Superior temporal gyrus (tissue), 1 donor: ENCODE measurements around the gene ITGB5.
"Not testable (repeated sequence)": the region's sequence is repeated elsewhere in the genome, so short reads cannot be mapped to it uniquely, and the experiment has no call there.

ENCODE experiments used
- DNase-seq: peaks from one replicate; pipeline ENCODE4 v3.0.0-alpha.2; 2016; ENCODE audit errors: extremely low spot score

Gene ITGB5

GRCh38 chr3:124786511-124787241, 100.5 kb downstream of the ITGB5 start:
- peak; percentile 80 for DNase-seq

GRCh38 chr3:124785973-124786372, 101.2 kb downstream of the ITGB5 start:
- peak; percentile 53 for DNase-seq

DNA sequence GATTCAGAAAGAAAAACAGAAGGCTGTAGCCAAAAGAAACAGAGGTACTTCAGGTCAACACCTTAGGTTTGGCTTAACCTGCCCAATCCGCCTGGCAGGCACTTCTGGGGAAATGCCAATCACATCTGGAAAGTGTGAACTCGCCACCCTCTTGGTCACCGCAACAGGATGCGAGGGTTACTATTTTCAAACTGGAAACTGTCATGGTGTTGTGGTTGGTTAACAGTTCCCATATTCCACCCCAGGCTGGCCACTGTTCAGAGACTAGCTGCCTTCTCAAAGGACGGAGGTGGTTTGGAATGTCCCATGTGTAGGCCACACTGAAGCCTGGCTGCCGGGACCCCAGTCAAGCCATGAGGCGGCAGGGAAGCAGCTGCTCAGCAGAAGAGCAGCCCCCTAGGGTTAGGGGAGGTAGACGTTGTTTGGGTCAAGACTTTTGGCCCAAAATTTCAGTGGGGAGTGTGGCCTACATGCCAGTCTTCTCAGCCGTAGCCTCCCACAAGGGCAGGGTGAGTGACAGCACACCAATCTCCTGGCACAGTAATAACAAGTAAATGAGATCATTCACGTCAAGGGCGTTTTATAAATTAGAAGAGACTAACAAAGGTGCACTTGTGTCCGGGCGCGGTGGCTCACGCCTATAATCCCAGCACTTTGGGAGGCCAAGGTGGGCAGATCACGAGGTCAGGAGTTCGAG, 102.3 kb downstream of the ITGB5 start:
- DNase-seq: peak; percentile 8

- no peak for DNase-seq
Measured at GRCh38 chr3:124783696-124784095, 103.5 kb downstream of the ITGB5 start.

GRCh38 chr3:124782377-124782712, 104.8 kb downstream of the ITGB5 start:
- not testable (repeated sequence) for DNase-seq

DNA sequence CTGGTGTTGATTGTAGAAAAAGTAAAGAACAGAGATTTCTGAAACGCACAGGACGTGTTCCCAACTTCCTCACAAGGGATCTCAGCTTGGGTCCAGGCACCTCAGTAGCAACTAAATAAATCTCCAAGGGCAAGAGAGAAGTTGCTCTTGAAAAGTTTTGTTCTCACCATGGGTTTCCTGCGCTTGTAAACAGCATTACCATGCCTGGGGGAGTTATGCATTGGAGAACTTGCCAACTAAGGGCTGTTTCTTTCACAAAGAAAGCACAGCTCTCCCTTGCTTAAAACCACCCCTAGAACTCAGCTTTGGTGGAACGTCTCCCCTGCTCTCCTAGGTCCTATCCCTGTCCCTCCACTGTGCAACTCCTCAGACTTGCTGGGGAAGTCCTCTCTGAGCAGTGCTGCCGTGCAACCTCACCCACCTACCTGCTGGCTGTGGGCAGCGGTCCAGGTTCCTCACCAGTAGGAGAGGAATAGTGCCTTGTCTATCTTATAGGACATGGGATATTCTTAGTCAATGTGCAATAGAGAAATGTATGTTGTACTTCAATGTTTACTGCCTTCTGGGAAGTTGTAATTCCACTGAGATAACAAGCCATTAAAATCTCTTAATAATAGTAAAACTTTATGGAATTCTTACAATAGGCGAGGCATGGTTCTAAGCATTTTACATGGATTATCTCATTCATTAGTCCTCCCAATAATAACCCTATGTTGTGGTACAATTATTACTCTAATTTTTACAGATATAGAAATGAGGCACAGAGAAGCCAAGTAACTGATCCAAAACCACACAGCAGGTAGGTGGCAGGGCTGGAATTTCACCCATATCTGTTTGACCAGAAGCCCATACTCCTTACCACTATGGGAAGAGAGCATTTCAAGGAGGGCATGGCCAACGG, 105.4 kb downstream of the ITGB5 start:
- DNase-seq: no peak

DNA sequence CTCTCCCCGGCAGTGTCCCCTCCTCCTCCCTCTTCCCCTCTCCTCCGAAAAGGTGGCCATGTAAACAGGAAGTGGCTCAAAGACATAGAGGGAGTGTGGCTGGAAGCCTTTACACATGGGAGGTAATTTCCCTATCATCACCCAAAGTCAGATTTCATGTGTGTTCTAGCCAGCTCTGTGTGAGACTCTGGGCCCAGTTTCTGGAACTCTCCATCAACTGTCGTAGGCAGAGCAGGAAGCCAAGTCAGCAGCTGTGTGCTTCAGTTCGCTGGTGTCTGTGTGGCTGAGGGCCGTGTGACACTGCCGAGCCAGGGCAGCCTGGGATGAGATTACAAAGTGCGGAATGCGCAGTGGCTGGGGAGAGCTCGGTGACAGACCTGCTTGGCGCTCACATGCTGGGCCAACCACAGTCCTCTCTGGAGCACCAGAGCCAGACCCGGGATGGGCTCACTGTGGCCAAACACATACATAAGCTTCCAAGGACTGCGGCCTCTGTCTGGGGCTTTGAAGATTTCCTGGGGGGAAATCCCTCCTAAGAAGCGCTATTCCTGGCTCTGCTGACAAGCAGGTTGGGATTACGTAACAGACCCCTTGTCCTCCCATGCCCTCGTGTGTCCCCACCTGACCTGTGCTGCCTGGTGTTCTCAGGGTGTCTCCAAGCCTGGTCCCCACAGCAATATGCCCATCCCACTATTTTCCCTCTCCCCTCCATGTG, 106.2 kb downstream of the ITGB5 start:
- peak; percentile 76 for DNase-seq

DNA sequence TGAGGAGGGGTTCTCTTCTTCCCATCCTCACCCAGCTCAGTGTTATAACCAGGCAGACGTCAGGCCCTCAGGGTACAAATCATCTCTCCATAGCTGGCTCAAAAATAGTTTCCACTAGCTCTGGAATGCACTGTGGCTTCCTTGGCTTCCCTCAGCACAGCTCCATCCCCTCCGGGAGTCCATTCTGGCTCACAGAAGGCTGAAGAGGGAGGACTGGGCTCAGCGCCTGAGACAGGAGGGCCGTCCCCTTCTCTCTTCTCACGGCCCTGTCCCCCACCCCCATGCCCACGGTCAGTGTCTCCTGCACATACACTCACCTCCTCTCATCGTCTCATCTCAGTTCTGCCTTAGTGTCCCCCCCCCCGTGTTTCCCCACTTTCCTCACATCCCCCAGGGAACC, 106.8 kb downstream of the ITGB5 start:
- DNase-seq: peak; percentile 10

DNA sequence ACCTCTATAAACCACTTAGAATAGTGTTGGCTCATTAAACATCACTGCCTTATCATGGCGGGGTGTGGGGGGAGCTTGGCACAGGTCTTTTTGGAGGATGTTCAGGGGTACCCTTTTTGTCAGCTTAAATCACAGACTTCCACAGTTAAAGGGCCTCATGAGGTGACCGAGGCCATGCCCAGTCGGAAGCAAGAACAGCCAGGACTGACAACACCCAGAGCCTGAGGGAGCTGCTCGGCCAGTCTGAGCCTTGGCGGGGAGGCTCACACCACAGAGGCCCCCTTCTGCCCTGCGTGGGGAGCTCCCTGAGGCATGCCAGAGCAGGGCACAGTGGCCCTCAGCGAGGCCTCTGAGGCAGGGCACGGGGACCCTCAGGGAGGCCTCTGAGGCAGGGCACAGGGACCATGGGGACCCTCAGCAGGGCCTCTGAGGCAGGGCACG, 107.4 kb downstream of the ITGB5 start:
- DNase-seq: no peak

- DNase-seq: no peak
Measured at GRCh38 chr3:124779116-124779515, 108.0 kb downstream of the ITGB5 start.

- no peak for DNase-seq
Measured at GRCh38 chr3:124777762-124778470, 109.2 kb downstream of the ITGB5 start.

GRCh38 chr3:124776856-124777255, 110.3 kb downstream of the ITGB5 start:
- no peak for DNase-seq

DNA sequence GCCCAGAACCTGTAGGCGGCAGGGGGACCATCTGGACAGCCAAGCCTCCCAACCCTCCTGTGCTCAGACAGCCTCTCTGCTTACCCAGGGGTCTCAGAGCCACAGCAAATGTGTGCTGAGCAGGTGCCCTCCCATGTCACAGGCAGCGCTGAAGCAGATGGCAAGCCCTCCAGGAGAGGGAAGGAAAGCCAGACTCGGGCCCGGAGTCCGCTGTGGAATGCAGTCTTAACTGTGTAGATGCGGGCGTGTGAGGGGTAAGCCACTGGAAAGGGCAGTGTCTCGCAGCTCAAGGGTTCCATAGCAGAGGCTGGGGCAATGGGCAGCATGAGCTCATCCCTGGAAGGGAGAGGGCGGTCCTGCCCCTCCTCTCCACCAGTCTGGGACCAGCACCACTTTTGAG, 111.3 kb downstream of the ITGB5 start:
- DNase-seq: no peak

DNA sequence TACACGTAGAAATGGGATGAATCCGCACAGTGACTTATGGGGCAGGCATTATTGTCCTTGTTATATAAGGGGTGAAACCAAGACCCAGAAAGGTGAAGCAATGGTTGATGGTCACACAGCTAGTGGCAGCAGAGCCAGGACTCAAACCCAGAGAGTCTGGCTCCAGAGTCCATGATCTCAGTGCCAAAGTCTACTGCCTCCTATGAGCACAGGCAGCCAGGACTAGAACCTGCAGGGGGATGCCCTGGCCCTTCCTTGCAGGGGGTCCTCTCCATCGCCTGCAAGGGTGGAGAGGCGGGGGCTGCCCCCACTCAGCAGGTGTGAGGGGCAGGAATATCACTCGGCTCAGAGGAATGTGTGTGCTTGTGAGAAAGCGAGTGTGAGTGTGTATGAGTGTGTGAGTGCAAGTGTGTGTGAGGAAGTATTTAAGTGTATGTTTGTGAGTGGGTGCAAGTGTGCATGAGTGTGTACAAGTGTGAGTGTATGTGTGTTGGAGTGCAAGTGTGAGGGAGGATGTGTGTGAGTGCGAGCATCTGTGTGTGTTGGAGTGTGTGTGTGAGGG, 112.2 kb downstream of the ITGB5 start:
- no peak for DNase-seq

- no peak for DNase-seq
Measured at GRCh38 chr3:124774327-124774718, 112.8 kb downstream of the ITGB5 start.

- no peak for DNase-seq
Measured at GRCh38 chr3:124773351-124774326, 113.5 kb downstream of the ITGB5 start.

DNA sequence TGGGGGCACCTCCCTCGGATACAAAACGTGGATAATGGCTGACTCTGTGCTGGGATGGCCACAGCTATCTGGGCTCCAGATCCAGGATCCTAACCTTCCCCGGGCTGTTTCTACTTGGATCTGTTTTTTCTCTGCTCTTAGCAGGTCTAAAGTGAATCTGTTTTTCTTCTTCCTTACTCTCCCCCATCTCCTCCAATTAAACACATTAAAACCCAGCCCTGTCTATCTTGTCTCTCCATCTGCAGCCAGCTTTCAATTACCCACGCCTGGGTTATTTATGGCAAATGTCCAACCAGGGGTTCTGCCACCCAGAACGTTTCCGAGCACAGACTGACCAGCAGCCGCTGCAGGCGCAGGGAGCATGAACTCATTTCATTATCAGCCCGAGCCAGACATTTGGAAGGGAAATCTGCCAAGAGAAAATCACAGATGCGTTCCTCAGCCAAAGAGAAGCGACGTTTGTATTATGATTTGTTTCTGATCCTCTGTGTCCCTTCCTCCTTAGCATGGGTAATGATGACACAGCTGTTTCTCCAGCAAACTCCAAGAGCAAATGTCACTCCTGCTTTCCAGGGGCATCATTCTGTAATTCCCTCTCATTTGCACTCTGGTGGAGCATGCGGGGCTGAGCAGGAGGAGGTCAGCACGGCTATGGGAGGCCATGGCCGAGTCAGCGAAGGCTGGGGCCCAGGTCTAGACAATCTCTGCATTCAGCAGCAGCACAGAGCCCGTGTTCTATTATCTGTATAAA, 114.9 kb downstream of the ITGB5 start:
- peak; percentile 85 for DNase-seq

- no peak for DNase-seq
Measured at GRCh38 chr3:124771083-124771445, 116.1 kb downstream of the ITGB5 start.
